GM19240 (cell line): ENCODE data around the gene SPACA9.

Experiments used
- DNase-seq: peaks from one replicate; pipeline ENCODE4 v3.0.0; 2011; ENCODE audit warnings: low spot score; ENCODE audit not compliant: insufficient read length

The SPACA9 gene

GRCh38 chr9:132892400-132892799 lies 13.7 kb downstream of the SPACA9 start:
- DNase-seq, result no peak

DNA sequence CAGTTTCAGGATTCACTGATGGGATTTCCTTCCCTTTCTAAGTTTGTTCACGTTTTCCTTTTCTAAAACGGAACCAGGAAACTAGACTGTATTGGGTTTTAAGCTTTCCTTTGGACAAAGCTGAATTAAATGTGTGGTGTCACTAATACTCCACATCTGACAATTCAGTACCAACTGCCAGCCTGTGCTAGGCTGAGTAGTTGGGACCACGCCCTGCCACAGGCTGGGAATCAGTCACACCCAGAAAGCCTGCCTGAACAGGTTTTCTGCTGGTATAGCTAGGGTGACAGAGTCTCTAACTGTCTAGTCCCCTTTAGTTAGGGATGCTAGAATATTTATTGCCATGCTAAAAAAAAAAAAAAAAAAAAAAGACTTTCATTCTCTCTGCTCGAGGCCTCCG lies 15.6 kb downstream of the SPACA9 start:
- DNase-seq, result no peak

GRCh38 chr9:132894862-132895835 lies 16.5 kb downstream of the SPACA9 start:
- no peak for DNase-seq

- no peak for DNase-seq
Observed at GRCh38 chr9:132896264-132896663, 17.6 kb downstream of the SPACA9 start.

DNA sequence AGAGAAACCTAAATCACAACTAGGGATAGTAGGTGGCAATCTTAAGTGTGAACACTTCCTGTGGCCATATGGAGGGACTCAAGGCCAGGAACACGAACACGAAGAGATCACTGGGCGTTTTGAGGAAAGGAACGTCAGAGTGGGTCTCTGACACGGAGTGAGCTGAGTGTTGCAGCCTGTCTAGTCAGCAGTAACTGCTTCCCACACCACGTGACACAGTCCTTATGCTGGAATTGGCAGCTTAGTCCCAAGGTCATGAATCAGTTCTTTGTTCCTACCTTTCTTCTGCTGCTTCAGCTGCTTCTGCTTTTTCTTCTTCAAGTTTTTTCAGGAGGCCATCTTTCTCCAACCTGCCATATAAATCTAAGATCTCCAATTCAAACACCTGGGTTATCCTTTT lies 18.2 kb downstream of the SPACA9 start:
- no peak for DNase-seq

GRCh38 chr9:132898051-132898450 lies 19.4 kb downstream of the SPACA9 start:
- no peak for DNase-seq

DNA sequence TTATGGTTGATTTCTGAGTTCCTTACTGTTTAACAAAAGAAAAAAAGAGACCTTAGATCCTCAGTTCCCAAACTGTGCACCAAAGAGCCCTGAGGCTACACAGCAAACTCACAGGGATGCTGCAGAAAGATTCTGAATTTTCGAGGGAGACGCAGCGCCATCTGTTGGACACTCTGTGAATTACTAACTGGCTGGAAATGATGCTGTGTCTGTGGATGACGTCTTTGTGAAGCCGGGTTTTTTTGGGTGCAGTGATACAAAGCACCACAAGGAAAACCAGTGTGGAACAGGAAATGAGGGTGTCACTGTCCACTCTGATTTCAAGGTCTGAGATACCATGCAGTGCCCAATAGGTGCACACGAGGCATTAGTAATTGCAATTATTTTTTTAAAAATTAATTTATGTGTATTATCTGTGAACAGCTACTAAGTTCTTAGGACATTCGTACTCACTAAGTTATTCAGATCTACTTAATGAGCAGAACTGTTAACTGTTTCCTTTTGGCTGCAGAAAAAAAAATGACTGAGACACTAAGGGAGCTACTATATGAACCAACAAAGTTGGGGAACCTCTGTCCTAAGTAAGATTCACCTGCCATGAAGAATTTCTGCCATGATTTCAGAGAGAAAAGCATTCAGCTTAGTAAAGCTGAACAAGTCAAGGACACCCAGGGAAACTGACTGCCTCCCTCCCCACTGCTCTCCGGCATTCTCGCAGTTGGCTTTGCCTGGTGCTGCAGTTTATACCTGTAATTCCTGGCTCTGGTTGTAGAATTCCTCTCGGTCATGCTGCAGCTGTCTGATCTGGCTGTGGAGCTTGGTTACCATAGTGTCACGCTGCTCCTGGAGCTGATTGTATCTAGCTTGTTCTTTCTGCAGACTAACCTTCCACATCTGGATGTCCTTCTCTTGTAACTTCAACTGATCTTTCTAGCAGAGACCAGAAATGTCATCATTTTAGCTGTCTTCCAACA lies 23.4 kb downstream of the SPACA9 start:
- DNase-seq, result peak; percentile 83

GRCh38 chr9:132903574-132904492 lies 25.1 kb downstream of the SPACA9 start:
- DNase-seq, result no peak

DNA sequence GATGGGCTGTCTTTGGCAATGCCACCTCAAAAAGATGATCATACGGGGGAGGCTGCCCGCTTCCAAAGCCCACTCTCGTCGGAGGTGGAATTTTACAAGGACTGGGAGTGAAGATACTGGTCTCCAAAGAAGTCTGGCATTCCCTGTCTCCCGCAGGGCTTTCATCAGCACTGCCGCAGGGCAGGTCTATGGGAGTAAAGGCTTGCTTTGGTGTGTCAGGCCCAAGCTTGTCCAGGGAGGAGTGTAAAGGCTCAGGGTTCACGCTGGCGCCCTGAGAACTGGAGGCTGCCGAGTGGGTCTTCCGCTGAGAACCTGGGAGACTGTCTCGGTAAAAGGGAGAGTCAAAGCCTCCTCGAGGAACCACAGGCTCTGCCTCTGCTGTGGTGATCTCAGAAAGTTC lies 27.0 kb downstream of the SPACA9 start:
- no peak for DNase-seq

- DNase-seq, result no peak
Observed at GRCh38 chr9:132908635-132909034, 29.9 kb downstream of the SPACA9 start.

DNA sequence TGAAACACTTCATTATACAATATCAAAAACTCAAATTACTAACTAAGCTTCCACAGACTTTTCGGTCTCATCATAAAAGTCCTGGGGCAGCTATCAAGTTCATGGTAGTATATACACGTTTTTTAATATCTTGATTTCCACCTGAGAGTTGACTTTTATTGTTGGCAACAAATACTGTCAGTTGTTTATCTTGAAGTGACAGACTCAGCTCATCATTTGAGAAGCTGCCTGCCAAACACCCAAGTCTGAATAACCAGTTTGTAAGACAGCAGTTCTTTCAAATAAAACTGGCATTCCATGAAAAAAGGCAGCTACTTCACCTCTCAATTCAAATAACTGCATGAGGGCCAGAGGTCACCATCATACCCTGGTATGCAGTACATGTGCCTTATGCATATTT lies 30.6 kb downstream of the SPACA9 start:
- DNase-seq, result no peak

- no peak for DNase-seq
Observed at GRCh38 chr9:132910376-132910775, 31.7 kb downstream of the SPACA9 start.

DNA sequence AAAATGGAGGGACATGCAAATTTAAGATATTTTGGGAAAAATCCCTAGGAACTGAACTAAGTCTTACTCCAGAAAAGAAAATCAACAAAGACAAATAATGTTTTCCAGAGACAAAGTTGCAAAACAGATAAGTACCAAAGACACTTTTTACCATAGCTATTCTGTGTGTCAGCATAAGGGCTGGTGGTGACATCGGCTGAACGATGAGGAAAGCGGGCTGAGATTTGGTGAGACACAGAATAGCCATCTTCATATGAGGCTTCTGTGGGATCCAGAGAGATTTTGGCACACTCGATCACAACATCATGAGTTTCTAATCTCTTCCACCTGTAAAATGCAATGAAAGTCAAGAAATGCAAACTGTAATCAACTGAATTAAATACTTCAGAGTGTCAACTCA lies 33.4 kb downstream of the SPACA9 start:
- DNase-seq, result no peak

GRCh38 chr9:132914924-132915323 lies 36.2 kb downstream of the SPACA9 start:
- DNase-seq, result no peak

DNA sequence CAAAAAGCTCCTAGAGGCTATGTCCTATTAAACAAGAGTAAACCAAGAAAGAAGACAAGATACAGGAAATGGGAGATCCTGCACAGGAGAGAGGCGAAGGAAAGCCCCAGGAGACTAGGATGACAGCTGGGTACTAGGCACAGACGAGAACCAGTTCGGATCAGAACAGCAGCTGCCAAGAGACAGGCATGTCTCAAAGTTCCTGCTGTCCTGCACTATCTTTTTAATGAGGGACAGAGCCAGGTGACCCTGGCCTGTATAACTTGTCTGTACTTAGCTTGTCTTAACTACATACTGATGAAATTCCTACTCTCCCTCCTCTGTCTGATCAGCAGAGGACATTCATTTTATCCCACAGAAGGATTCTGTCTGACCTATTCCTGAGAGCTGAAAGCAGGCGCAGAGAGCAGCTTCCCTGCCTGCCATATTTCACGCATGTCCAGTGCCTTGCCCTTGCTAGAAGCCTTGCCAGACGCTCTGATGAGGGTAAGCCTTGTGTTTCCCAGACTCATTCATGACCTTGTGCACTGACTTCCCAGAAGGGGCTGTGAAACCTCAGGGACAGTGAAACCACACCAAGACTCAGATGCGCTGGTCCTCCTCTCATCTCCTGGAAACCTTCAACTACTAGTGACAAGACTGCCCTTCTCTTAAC lies 41.0 kb downstream of the SPACA9 start:
- no peak for DNase-seq

DNA sequence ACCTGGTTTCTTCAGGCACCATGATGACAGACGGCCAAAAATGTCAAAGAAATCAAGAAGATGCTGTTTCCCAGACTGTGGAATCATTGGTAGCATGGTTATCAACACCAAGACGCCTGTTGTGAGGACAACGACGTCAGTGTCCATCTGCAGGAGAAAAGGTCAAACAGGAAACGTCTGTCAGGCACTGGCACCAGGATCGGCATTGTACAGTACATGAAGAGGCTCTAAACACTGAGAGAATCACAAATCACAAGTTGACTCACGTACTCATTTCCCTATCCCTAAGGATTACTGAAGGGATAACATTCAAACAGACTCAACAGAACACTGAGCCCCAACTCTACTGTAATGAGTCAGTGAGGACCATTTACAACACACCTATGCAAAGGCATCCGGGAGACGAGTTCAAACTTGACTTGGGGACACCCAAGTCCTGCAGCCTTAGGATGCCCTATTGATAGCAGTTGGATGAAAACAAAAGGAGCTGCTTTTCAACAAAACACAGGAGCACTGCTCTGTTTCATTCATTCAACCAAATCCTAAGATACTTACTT lies 44.7 kb downstream of the SPACA9 start:
- no peak for DNase-seq

DNA sequence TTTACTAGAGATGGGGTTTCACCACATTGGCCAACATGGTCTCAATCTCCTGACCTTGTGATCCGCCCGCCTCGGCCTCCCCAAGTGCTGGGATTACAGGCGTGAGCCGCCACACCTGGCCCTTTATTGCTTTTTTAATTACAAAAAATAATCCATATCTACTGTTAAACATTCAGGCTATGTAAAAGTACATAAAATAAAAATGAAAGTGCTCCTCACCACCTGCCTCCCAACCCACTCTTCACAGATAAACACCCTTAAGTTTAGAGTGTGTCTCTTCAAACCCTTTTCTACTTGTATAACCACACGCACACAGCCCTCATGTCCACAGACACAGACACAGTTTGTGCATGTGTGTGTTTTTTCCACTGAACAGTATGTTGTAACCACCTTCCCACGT lies 49.0 kb downstream of the SPACA9 start:
- DNase-seq, result no peak

- DNase-seq, result no peak
Observed at GRCh38 chr9:132931178-132931735, 52.6 kb downstream of the SPACA9 start.

GRCh38 chr9:132935026-132935425 lies 56.3 kb downstream of the SPACA9 start:
- no peak for DNase-seq

- DNase-seq, result no peak
Observed at GRCh38 chr9:132937463-132937901, 58.8 kb downstream of the SPACA9 start.
